ENCODE results near the gene BTBD7. TPM values are rescaled to one million over a fixed set of nuclear protein-coding genes. Genes with fewer than 3 reads are reported as not detected.

Gene BTBD7
- total and polyA plus RNA-seq, 3 donors from 2014 or later: 16.9 to 27.8 (median 26.1) TPM

DNA sequence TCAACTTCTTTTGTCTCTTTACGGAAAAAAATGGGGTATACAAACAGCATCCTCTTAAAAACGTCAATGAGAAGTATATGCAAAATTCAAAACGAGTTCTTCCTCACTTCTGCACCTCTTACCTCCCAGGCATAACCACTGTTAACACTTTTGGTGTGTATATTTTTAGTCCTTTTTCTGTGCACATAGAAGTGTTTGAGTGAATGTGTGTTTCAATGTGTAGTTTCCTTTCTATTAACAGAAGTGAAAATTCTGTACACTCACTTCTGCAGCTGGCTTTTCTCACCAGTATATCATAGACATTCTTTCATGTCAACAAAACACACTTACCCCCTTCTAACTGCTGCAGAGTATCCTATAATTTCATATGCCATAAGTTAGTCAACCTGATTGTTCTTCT is 120.4 kb downstream of the BTBD7 start:
- TF ChIP-seq, protein P1, sequence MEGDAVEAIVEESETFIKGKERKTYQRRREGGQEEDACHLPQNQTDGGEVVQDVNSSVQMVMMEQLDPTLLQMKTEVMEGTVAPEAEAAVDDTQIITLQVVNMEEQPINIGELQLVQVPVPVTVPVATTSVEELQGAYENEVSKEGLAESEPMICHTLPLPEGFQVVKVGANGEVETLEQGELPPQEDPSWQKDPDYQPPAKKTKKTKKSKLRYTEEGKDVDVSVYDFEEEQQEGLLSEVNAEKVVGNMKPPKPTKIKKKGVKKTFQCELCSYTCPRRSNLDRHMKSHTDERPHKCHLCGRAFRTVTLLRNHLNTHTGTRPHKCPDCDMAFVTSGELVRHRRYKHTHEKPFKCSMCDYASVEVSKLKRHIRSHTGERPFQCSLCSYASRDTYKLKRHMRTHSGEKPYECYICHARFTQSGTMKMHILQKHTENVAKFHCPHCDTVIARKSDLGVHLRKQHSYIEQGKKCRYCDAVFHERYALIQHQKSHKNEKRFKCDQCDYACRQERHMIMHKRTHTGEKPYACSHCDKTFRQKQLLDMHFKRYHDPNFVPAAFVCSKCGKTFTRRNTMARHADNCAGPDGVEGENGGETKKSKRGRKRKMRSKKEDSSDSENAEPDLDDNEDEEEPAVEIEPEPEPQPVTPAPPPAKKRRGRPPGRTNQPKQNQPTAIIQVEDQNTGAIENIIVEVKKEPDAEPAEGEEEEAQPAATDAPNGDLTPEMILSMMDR (IDR thresholded peaks at IDR 0.05): no peak
- no peak for TF ChIP-seq POLR2A (IDR thresholded peaks at IDR 0.05)
- WGBS, 2 donors: 70 to 73% methylated on average over 3 of the region's 3 CpGs
- Histone ChIP-seq H3K4me3 (no peak overlapping the region), H3K27ac (no peak overlapping the region), H3K4me1 (peaks cover 8% of the 10 kb centered on the region), H3K36me3 (ENCODE audit: low read depth, missing control alignments) (no peaks in the 10 kb centered on the region), H3K9me3 (no peaks in the 10 kb centered on the region), H3K27me3 (no peaks in the 10 kb centered on the region)
- DNase-seq: no peak
- intact Hi-C loops (cut with DNase I; ENCODE audit: low total_unique reads): no loop called here

DNA sequence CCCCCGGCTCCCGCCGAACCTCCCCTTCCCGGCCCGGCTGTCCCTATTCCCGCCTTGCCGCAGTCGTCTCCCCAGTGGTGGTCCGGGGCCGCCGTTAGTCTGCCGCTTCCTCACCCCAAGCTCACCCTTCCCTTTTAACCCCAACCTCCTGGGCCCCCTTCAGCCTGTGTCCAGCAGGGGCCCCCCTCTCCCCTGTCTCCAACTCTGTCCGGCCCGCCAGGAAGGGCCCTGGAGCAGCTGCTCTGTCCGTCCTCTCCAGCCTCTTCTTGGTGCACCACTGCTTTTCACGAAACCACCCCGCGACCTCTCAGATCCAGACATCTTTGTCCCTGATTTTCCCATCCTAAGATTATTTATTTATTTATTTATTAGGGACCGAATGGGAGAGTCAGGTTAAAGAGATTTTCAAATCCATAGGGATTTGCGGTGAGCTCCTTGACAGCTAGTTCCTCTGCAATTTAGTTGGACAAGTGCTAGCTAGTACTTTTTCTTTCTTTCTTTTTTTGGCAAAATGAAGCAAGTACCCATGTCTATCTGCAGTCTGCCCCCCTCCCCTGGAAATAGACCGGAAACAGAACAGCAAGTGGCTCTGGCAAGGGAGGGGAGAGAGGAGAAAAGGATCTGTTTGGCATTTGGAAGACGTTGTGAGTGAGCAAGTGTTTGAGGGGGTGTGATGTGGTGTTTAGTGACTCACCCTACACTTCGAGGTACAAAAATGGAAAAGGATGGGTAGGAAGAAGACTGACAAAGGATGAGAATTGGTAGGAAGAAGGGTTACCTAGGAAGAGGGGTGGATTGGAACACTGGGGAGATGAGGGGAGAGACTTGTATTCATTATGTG is 125.1 kb downstream of the BTBD7 start:
- Histone ChIP-seq H3K27me3 (no peaks in the 10 kb centered on the region), H3K4me3 (peak overlapping the region; percentile 78 to 89), H3K9me3 (no peaks in the 10 kb centered on the region), H3K4me1 (peaks cover 13% of the 10 kb centered on the region), H3K27ac (peak overlapping the region; percentile 53 to 79), H3K36me3 (ENCODE audit: low read depth, missing control alignments) (no peaks in the 10 kb centered on the region)
- TF ChIP-seq, protein P1 (IDR thresholded peaks at IDR 0.05): peak in 1 of 3 experiments; percentile 10
- TF ChIP-seq POLR2A (IDR thresholded peaks at IDR 0.05): no peak
- intact Hi-C loops (cut with DNase I; ENCODE audit: low total_unique reads): no loop called here
- peak; percentile 56 for DNase-seq
- 0 to 1% methylated on average over 23 of the region's 23 CpGs for WGBS, 2 donors

DNA sequence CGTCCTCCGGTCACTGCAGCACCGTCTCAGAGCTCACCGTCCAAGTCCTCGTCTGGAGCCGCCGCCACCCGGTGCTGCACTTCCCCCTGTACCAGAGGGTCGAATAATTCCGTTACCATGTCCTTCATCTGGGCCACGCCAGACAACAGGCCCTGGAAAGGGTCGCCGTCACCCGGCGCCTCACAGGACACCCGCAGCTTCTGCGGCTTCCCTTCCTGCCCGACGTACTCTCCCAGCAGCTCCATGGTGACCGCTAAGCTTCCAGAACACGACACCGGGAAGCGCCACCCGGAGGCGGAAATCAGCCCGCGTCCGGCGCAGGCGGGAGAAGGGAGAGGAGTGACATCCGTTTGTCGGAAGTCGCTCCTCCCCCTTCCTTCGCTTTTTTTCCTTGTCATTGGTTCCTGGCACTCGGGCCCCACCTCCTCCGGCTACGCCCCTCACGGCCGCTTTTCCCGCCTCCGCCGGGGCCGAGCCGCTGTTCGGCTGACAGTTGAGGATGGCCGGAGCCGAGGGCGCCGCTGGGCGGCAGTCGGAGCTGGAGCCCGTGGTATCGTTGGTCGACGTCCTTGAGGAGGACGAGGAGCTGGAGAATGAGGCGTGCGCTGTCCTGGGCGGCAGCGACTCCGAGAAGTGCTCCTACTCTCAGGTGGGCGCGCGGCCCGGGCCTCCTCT is 125.9 kb downstream of the BTBD7 start, which contains the start of the genes GON7 and UBR7:
GON7 (minus strand) TSS at position 273 of the 675 bp plus-strand sequence; CDS start at position 245, 28 bp downstream.
UBR7 (plus strand) TSS at position 464 of the 675 bp plus-strand sequence; CDS start at position 500, 36 bp downstream.
- Histone ChIP-seq H3K4me1 (peaks cover 13% of the 10 kb centered on the region), H3K9me3 (no peaks in the 10 kb centered on the region), H3K4me3 (peak within 1 kb of the TSS; percentile 78 to 89), H3K27ac (peak within 1 kb of the TSS; percentile 53 to 79), H3K27me3 (no peaks in the 10 kb centered on the region), H3K36me3 (ENCODE audit: low read depth, missing control alignments) (no peaks in the 10 kb centered on the region)
- intact Hi-C loops (cut with DNase I; ENCODE audit: low total_unique reads): no loop called here
- 0 to 1% methylated on average over 20 to 57 of the region's 65 CpGs for whole genome bisulfite sequencing, 2 donors
- DNase-seq: peak; percentile 97
- TF ChIP-seq, protein P1 (IDR thresholded peaks at IDR 0.05): peak; percentile 15 to 49 (median 31)
- TF ChIP-seq POLR2A (IDR thresholded peaks at IDR 0.05): peak; percentile 50

DNA sequence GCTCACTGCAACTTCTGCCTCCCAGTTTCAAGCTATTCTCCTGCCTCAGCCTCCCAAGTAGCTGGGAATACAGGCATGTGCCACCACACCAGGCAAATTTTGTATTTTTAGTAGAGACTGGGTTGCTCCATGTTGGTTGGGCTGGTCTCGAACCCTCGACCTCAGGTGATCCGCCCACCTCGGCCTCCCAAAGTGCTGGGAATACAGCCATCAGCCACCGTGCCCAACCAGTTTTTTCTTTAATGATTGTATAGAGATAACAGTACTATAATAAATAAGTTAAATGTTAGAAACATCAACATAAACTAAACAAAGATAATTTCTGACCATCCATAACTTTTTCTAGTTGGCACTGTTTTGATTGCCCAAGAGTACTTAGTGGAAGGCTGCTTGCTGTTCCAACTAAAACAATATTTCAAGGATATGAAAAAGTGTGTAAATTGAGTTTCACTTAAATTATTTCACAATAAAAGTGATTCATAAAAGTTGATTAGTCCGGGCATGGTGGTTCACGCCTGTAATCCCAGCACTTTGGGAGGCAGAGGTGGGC is 131.6 kb downstream of the BTBD7 start:
- WGBS, 2 donors: 84 to 94% methylated on average over 7 of the region's 7 CpGs

More for the DNA sequence above, 131.6 kb downstream of the BTBD7 start:
- intact Hi-C loops (cut with DNase I; ENCODE audit: low total_unique reads): no loop called here
- H3K9me3 ChIP-seq: no peaks in the 10 kb centered on the region
- no peak for TF ChIP-seq POLR2A (IDR thresholded peaks at IDR 0.05)
- TF ChIP-seq, protein P1 (IDR thresholded peaks at IDR 0.05): no peak
- H3K27me3 ChIP-seq: no peaks in the 10 kb centered on the region
- H3K27ac ChIP-seq: no peak overlapping the region
- H3K4me1 ChIP-seq: peaks cover 3% of the 10 kb centered on the region
- H3K36me3 ChIP-seq (ENCODE audit: low read depth, missing control alignments): no peaks in the 10 kb centered on the region
- no peak overlapping the region for H3K4me3 ChIP-seq
- DNase-seq: no peak
